ENCODE measurements around the gene TRIAP1. TPM values are rescaled to one million over a fixed set of nuclear protein-coding genes. Genes with fewer than 3 reads are reported as not detected.

Gene TRIAP1
- total and polyA plus RNA-seq, 2 experiments from 2014 or later = 43.8 to 53.9 TPM

DNA sequence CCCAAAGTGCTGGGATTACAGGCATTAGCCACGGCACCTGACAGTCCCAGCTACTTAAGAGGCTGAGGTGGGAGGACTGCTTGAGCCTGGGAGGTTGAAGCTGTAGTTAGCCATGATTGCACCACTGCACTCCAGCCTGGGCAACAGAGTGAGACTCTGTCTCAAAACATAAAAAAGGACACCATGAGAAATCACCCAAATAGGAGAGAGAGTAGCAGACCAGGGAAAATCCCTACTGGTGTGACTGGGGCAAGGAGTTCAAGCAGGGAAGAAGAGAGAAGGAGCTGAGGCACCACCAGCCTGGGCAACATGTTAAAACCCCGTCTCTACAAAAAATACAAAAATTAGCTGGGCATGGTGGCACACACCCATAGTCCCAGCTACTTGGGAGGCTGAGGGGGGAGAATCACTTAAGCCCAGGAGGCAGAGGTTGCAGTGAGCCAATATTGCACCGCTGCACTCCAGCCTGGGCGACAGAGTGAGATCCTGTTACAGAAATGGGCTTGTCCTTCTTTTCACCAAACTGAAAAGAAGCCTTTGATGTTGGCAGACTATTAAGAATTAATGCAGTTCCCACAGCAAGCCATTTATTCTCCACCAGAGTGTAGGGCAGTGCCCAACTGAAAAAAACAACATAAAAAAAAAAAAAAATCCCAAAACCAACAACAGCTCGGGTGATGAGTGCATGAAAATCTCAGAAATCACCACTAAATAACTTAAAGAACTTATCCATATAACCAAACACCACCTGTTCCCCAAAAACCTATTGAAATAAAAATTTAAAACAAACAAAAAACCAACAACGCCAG is 27.8 kb upstream of the TRIAP1 start:
- Histone ChIP-seq H3K4me2 (no peak overlapping the region), H3K4me3 (no peak overlapping the region), H2AFZ (no peak overlapping the region), H3K4me1 (ENCODE audit: insufficient read depth) (peaks cover 6% of the 10 kb centered on the region), H3K36me3 (replicated peaks; ENCODE audit: insufficient read depth, low read depth) (no peaks in the 10 kb centered on the region), H3K9me3 (ENCODE audit: low read depth) (no peaks in the 10 kb centered on the region), H3K27ac (peak overlapping the region; percentile 16), H3K27me3 (no peaks in the 10 kb centered on the region), H3K79me2 (peaks cover 45% of the 10 kb centered on the region), H3K9me2 (replicated peaks; ENCODE audit: insufficient read depth) (no peaks in the 10 kb centered on the region), H4K20me1 (ENCODE audit: insufficient read depth, poor library complexity, severe bottlenecking) (peaks cover under 1% of the 10 kb centered on the region)
- DNase-seq (ENCODE audit: low spot score) = no peak
- 73% methylated on average over 6 of the region's 6 CpGs for WGBS (ENCODE audit: low lambda C conversion rate, missing lambda C conversion rate)
- TF ChIP-seq, protein P1, sequence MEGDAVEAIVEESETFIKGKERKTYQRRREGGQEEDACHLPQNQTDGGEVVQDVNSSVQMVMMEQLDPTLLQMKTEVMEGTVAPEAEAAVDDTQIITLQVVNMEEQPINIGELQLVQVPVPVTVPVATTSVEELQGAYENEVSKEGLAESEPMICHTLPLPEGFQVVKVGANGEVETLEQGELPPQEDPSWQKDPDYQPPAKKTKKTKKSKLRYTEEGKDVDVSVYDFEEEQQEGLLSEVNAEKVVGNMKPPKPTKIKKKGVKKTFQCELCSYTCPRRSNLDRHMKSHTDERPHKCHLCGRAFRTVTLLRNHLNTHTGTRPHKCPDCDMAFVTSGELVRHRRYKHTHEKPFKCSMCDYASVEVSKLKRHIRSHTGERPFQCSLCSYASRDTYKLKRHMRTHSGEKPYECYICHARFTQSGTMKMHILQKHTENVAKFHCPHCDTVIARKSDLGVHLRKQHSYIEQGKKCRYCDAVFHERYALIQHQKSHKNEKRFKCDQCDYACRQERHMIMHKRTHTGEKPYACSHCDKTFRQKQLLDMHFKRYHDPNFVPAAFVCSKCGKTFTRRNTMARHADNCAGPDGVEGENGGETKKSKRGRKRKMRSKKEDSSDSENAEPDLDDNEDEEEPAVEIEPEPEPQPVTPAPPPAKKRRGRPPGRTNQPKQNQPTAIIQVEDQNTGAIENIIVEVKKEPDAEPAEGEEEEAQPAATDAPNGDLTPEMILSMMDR (IDR thresholded peaks at IDR 0.05; ENCODE audit: poor library complexity) = no peak
- no peak for TF ChIP-seq EZH2phosphoT487 (IDR thresholded peaks at IDR 0.05; ENCODE audit: low read depth, severe bottlenecking, unreplicated experiment)
- no peak for TF ChIP-seq EZH2 (IDR thresholded peaks at IDR 0.05; ENCODE audit: borderline replicate concordance)

DNA sequence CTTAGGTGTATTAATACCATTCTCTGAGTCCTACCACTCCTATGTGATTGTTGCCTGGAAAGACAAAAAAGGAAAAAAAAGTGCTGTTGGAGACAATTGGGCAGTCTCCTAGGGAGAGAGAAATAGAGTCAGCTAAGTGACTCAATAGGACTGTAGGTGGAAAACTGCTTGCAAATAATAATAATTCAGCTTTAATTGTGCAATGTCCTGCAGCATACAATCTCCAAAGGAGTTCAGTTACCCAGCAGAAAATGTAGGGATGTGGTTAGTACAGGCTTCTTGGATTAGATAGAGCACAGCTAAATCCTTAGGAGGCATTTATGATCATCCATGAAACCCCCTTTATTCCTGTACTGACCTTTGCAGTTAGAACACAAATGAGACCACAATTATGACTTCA is 26.3 kb upstream of the TRIAP1 start:
- TF ChIP-seq EZH2phosphoT487 (IDR thresholded peaks at IDR 0.05; ENCODE audit: low read depth, severe bottlenecking, unreplicated experiment) (no peak), EZH2 (IDR thresholded peaks at IDR 0.05; ENCODE audit: borderline replicate concordance) (no peak)
- TF ChIP-seq, protein P1 (IDR thresholded peaks at IDR 0.05; ENCODE audit: poor library complexity) = no peak
- Histone ChIP-seq H3K9me2 (replicated peaks; ENCODE audit: insufficient read depth) (no peaks in the 10 kb centered on the region), H4K20me1 (ENCODE audit: insufficient read depth, poor library complexity, severe bottlenecking) (peaks cover 15% of the 10 kb centered on the region), H3K36me3 (replicated peaks; ENCODE audit: insufficient read depth, low read depth) (no peaks in the 10 kb centered on the region), H3K79me2 (peaks cover 60% of the 10 kb centered on the region), H3K4me1 (ENCODE audit: insufficient read depth) (peaks cover 8% of the 10 kb centered on the region), H3K4me3 (no peak overlapping the region), H3K27ac (no peak overlapping the region), H3K4me2 (no peak overlapping the region), H2AFZ (no peak overlapping the region), H3K9me3 (ENCODE audit: low read depth) (no peaks in the 10 kb centered on the region), H3K27me3 (no peaks in the 10 kb centered on the region)
- DNase-seq (ENCODE audit: low spot score) = no peak

DNA sequence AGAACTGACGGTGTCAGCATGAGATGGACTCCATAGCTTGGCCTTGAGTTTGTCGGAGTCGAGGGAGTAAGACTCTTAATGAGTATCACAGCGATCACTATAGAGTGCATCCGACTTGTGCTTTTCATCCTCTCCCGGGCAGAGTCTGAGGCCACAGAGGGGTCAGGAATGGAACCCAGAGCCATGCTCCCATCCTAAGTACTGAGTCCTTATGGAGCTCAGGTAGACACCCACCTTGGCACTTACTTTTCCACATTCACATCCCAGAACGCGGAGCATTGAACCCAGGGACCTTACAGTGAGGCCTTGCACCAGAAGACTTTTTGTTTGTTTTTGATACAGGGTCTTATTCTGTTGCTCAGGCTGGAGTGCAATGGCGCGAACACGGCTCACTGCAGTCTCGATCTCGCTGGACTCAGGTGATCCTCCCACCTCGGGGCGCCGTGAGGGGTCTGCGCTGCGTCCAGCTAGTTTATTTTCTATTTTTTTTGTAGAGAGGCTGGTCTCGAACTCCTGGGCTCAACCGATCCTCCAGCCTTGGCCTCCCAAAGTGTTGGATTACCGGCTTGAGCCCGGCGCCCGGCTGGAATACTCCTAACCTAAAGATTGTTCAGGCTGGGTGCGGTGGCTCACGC is 24.1 kb upstream of the TRIAP1 start:
- DNase-seq (ENCODE audit: low spot score) = peak; percentile 22
- Histone ChIP-seq H4K20me1 (ENCODE audit: insufficient read depth, poor library complexity, severe bottlenecking) (peaks cover 36% of the 10 kb centered on the region), H3K9me2 (replicated peaks; ENCODE audit: insufficient read depth) (no peaks in the 10 kb centered on the region), H3K4me3 (peak overlapping the region; percentile 41), H3K27me3 (no peaks in the 10 kb centered on the region), H3K36me3 (replicated peaks; ENCODE audit: insufficient read depth, low read depth) (no peaks in the 10 kb centered on the region), H3K9me3 (ENCODE audit: low read depth) (no peaks in the 10 kb centered on the region), H2AFZ (peak overlapping the region; percentile 92), H3K27ac (peak overlapping the region; percentile 92), H3K4me1 (ENCODE audit: insufficient read depth) (peaks cover 12% of the 10 kb centered on the region), H3K4me2 (peak overlapping the region; percentile 93), H3K79me2 (peaks cover 82% of the 10 kb centered on the region)
- TF ChIP-seq, protein P1 (IDR thresholded peaks at IDR 0.05; ENCODE audit: poor library complexity) = no peak
- TF ChIP-seq EZH2 (IDR thresholded peaks at IDR 0.05; ENCODE audit: borderline replicate concordance) (no peak), EZH2phosphoT487 (IDR thresholded peaks at IDR 0.05; ENCODE audit: low read depth, severe bottlenecking, unreplicated experiment) (no peak)
- 78% methylated on average over 26 of the region's 26 CpGs for WGBS (ENCODE audit: low lambda C conversion rate, missing lambda C conversion rate)
